HG02840 (cell line): ENCODE data around the gene CAPS2.
"Not testable (repeated sequence)": the region's sequence is repeated elsewhere in the genome, so short reads cannot be mapped to it uniquely, and the experiment has no call there.

Experiments
- ATAC-seq: cut with Tn5 transposase; IDR thresholded peaks from one replicate; pipeline ENCODE4 v1.9.1; 2021; ENCODE audit warnings: mild to moderate bottlenecking, moderate library complexity, moderate number of reproducible peaks; ENCODE audit not compliant: unreplicated experiment, low FRiP score

CAPS2 gene

DNA sequence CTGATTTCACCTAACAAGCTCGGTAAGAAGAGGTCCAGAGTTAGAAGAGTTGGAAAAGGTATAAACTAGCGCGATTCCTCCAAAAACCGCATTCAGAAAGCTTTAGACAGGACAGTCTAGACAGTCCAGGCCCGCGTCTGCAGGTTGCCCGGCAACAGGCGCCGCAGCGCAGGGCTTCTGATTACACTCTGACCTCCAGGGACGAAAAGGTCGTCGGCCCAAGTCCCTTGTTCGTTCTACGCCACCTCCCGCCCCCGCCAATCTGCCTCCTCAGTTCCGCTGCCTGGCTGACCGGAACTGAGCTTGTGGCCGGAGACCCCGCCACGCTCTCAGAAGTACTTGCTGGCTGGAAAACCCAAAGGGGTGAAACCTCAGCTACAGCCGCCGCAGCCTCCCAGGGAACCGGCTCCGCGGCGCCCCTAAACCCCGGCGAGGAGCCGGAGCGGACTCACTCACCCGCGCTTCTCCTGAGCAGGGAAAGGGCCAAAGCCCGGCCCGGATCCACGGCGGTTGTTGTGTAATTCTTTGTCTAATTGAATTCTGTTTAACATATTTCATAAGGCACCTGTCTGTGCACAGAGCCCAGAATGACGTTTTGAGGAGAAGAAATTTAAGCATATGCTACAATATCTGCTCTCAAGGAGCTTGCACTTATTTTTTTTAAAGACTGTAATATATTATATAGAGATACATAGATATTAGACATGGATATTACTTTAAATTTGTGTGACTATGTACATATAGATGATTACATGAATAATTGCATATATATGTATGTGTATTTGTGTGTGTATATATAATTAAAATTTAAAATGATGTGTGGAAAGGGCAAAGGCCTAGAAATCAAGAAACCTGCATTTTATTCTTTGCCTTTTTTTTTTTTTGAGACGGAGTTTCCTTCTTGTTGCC, at the start of gene CAPS2:
Gene CAPS2, minus strand, starts transcription at position 407 of the 909 bp plus-strand sequence. CDS start 3,826 bp downstream, outside the sequence.
- peak; percentile 88 for ATAC-seq

DNA sequence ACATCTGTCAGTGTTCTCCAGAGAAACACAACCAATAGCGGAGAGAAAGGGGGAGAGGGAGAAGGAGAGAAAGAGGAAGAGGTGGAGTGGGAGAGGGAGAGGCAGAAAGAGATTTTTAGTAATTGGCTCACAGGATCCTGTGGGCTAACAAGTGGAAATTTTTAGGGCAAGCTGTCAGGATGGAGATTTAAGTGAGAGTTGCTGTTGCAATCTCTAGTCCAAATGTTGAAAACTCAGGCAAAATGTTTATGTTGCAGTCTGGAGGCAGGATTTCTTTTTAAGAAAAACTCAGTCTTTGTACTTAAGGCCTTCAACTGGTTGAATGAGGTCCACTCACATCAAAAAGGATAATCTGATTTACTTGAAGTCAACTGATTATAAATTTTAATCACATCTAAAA, 48.2 kb upstream of the CAPS2 start:
- no peak for ATAC-seq

GRCh38 chr12:75374971-75375370, 44.8 kb upstream of the CAPS2 start:
- ATAC-seq = no peak

- ATAC-seq = no peak
Measured at GRCh38 chr12:75366629-75367028, 36.5 kb upstream of the CAPS2 start.

DNA sequence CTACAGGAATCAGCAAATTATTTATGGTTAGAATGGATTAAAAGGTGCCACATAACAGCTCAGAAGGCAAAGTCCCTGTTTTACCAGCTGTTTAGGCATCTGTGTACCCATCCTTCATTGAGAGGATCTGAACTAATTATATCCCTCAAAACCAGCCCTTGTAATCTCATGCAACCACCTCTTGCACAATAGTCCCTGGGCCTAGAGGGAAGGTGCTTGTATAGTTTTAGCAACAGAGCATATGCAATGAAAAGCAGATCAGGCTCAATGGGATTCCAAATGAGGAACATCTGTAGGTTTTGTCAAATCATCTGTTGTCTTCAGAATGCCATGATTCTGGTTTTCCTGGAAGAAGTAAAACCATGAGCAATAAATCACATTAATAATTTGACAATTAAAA, 34.8 kb upstream of the CAPS2 start:
- no peak for ATAC-seq

- no peak for ATAC-seq
Measured at GRCh38 chr12:75361408-75361807, 31.3 kb upstream of the CAPS2 start.

DNA sequence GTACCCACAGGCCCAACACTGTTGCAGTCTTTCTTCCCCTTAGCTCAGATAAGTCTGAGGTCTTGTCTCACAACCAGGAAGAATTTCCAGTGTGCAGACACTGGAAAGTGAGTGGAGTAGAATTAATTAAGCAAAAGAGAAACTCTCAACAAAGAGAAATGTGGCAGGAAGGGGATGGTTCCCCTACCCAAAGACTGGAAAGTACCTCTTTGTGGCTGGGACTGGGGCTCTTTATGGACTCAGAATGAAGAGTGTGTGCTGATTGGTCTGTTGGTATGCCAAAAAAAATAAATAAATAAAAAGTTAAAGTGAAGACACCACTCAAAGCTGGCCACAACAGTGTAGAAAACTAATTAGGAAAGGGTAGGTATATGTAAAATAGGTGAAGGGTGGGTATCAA, 30.8 kb upstream of the CAPS2 start:
- no peak for ATAC-seq

DNA sequence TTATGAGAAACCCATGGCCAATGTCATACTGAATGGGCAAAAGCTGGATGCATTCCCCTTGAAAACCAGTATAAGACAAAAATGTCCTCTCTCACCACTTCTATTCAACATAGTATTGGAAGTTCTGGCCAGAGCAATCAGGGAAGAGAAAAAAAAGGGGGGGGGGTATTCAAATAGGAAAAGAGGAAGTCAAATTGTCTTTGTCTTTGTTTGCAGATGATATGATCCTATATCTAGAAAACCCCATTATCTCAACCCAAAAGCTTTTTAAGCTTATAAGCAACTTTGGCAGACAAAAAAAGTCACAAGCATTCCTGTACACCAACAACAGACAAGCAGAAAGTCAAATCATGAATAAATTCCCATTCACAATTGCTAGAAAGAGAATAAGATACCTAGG, 23.9 kb upstream of the CAPS2 start:
- no peak for ATAC-seq

GRCh38 chr12:75350413-75350812, 20.3 kb upstream of the CAPS2 start:
- ATAC-seq = no peak

DNA sequence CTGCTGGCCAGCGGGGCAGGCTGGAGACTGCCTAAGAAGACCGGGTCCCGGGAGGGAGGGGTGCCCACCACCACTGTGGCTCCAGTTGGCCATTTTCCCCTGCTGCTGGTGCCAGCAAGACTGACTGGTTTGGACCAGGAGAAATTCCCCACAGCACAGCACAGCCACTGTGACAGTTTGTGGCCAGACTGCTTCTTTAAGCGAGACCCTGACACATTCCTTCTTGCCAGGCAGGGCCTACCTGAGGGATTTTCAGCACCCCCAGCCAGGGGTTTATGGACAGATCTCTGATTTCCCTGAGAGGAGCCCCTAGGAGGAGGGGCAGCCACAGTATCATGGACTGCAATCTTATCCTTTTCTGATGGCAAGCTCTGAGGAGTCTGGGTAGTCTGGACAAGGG, 19.8 kb upstream of the CAPS2 start:
- no peak for ATAC-seq

DNA sequence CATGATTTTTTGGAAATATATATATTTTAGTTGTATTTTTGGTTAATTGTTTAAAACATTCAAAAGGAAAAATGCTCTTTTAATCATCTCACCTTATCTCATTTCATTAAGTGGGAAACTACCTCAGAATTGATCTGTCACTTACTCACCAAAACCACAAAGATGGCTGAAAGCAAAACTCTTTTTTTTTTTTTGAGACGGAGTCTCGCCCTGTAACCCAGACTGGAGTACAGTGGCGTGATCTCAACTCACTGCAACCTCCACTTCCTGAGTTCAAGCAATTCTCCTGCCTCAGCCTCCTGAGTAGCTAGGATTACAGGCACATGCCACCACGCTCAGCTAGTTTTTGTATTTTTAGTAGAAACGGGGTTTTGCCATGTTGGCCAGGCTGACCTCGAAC, 16.1 kb upstream of the CAPS2 start:
- ATAC-seq = not testable (repeated sequence)

- ATAC-seq = no peak
Measured at GRCh38 chr12:75345531-75345930, 15.4 kb upstream of the CAPS2 start.

DNA sequence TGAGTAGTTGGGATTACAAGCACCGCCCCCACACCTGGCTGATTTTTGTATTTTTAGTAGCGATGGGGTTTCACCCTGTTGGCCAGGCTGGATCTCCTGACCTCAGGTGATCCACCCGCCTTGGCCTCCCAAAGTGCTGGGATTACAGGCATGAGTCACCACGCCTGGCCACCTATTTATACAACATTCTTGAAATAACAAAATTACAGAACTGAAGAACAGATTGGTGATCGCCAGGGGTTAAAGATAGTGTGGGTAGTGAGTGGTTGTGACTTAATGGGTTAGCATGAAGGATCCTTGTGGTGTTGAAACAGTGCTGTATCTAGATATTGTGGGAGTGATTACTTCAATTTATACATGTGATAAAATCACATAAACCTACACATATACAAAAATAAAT, 11.7 kb upstream of the CAPS2 start:
- ATAC-seq = no peak

GRCh38 chr12:75337905-75338304, 7.8 kb upstream of the CAPS2 start:
- peak; percentile 59 for ATAC-seq

GRCh38 chr12:75334384-75335030, 4.4 kb upstream of the CAPS2 start, which contains the start of gene GLIPR1L1:
TSS of gene GLIPR1L1 (plus strand) at chr12:75334670. CDS start at chr12:75334729, 59 bp downstream.
- peak; percentile 56 for ATAC-seq

GRCh38 chr12:75327642-75328041, 2.5 kb downstream of the CAPS2 start:
- no peak for ATAC-seq

DNA sequence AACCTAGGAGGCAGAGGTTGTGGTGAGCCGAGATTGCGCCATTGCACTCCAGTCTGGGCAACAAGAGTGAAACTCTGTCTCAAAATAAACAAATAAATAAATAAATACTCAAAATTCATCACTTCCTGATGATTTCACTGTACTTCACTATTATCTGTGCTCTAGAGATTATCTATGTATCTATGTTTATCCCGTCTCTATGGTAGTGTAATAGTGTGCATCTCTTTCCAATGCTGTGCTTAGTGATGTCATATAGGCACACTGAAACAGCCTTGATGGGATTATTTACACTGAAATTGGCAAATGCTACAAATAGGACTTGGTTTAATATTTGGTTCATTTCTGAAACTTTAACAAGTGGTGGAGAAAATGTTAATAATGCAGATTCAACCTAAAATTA, 6.5 kb downstream of the CAPS2 start:
- ATAC-seq = no peak

DNA sequence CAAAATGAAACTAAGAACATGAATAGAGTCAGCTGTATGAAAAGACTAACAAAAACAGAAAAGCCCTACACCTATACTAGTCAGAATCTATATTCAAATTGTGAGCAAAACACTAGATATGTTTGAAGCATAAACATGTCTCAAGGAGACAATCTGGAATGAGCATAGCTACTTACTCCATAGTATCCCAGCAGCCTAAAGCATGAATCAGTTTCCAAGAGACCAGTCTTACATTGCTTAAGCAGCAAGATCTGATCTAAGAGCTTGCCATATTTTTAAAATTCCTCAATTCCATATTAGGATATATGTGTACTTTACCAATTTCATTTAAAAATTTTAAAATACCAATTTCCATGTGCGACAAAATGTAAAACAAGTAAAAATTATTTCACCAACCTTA, 7.7 kb downstream of the CAPS2 start:
- ATAC-seq = no peak

- no peak for ATAC-seq
Measured at GRCh38 chr12:75317784-75318183, 12.3 kb downstream of the CAPS2 start.

DNA sequence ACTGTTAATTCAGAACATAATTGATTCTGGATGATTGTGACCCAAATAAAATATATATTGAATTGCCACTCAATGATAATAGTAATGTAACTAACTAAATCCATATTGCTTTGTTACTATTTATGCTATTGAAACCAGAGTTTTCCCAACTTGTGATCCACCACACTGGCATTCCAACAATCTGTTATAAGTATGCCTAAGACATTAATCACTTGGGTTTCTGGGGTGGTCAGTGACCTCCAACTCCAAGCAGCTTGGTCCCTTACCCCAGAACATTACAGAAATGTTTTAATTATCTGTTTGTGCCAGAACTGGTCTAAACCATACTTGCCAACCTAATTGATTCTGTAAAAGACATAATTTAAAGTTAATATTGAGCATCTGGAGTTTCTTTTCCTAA, 14.6 kb downstream of the CAPS2 start:
- ATAC-seq = no peak

GRCh38 chr12:75311369-75311768, 18.8 kb downstream of the CAPS2 start:
- ATAC-seq = no peak

DNA sequence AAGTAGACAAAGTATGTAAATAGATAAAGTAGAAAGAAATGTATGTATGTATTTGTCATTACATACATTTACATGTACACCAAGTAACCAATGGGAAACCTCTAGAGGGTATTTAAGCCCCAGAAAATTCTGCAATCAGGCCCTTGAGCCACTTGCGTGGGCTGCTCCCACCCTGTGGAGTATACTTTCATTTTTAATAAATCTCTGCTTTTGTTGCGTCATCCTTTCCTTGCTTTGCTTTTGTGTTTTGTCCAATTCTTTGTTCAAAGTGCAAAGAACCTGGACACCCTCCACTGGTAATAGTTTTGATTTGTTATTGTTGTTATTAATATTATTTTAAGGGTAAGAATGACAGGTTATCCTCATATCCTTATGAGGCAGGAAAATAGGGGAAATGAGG, 21.8 kb downstream of the CAPS2 start:
- no peak for ATAC-seq
